CD14-positive monocyte (primary cell): ENCODE data around the gene IL17B. TPM values are rescaled to one million over a fixed set of nuclear protein-coding genes. Genes with fewer than 3 reads are reported as not detected.

Experiments used
- DNase-seq, 3 donors: peaks; one replicate each; pipeline ENCODE4 v3.0.0-alpha.2; 2011 to 2022
- H2AFZ ChIP-seq: 2 replicates; pipeline ENCODE4 v1.6.0; 2012; ENCODE audit warnings: mild to moderate bottlenecking, low read depth, low read length, inconsistent platforms; ENCODE audit not compliant: insufficient read depth, poor library complexity, severe bottlenecking
- H3K27ac ChIP-seq, 2 donors: 1 replicate in 1 of 2; 2 replicates in 1 of 2; pipeline ENCODE4 v1.5.1; 2012 to 2013; ENCODE audit warnings: low read length in 2 of 2, control low read depth in 1 of 2, inconsistent platforms in 1 of 2, low read depth in 1 of 2, mild to moderate bottlenecking in 1 of 2
- H3K27me3 ChIP-seq, 2 donors: one replicate each; pipeline versions ENCODE4 v1.6.0 to v1.6.1; 2011 to 2013; ENCODE audit warnings: low read length in 2 of 2; ENCODE audit not compliant: control insufficient read depth in 2 of 2, insufficient read depth in 2 of 2
- H3K36me3 ChIP-seq, 2 donors: replicated peaks in 1 of 2; 1 replicate in 1 of 2; 2 replicates in 1 of 2; pipeline versions ENCODE4 v1.5.1 to v1.6.1; 2012 to 2013; ENCODE audit warnings: low read length in 2 of 2, control low read depth in 1 of 2, inconsistent platforms in 1 of 2, mild to moderate bottlenecking in 1 of 2; ENCODE audit not compliant: insufficient read depth in 2 of 2, control insufficient read depth in 1 of 2
- H3K4me1 ChIP-seq, 2 donors: 1 replicate in 1 of 2; 2 replicates in 1 of 2; pipeline versions ENCODE4 v1.5.1 to v1.6.1; 2012 to 2013; ENCODE audit warnings: low read length in 2 of 2, control low read depth in 1 of 2, inconsistent platforms in 1 of 2, mild to moderate bottlenecking in 1 of 2, moderate library complexity in 1 of 2; ENCODE audit not compliant: insufficient read depth in 2 of 2, control insufficient read depth in 1 of 2
- H3K4me2 ChIP-seq: replicated peaks from 2 replicates; pipeline ENCODE3; 2012; ENCODE audit warnings: low read length, moderate library complexity, mild to moderate bottlenecking; ENCODE audit not compliant: poor library complexity, severe bottlenecking; ENCODE audit errors: extremely low read depth
- H3K4me3 ChIP-seq, 3 experiments: fragments of 200-600 bp in 1 of 3; sonication (generic) in 1 of 3; replicated peaks in 1 of 3; 1 replicate in 2 of 3; 2 replicates in 1 of 3; pipeline ENCODE4 v1.5.1; 2011 to 2013; ENCODE audit warnings: low read length in 3 of 3, mild to moderate bottlenecking in 3 of 3, control low read depth in 2 of 3, low read depth in 2 of 3, inconsistent platforms in 1 of 3, moderate library complexity in 1 of 3
- H3K79me2 ChIP-seq: 2 replicates; pipeline ENCODE4 v1.6.0; 2012; ENCODE audit warnings: mild to moderate bottlenecking, control low read depth, inconsistent platforms, low read length, moderate library complexity; ENCODE audit not compliant: insufficient read depth
- H3K9ac ChIP-seq: 2 replicates; pipeline ENCODE4 v1.6.0; 2017; ENCODE audit warnings: low read length, mild to moderate bottlenecking; ENCODE audit not compliant: insufficient read depth, poor library complexity, severe bottlenecking
- H3K9me3 ChIP-seq, 2 donors: replicated peaks in 1 of 2; 1 replicate in 1 of 2; 2 replicates in 1 of 2; pipeline versions ENCODE4 v1.5.1 to v1.6.1; 2012 to 2013; ENCODE audit warnings: low read length in 2 of 2, control low read depth in 1 of 2; ENCODE audit not compliant: control insufficient read depth in 1 of 2, insufficient read depth in 1 of 2
- H4K20me1 ChIP-seq: 2 replicates; pipeline ENCODE4 v1.6.0; 2012; ENCODE audit warnings: mild to moderate bottlenecking, low read length, control low read depth, moderate library complexity; ENCODE audit not compliant: insufficient read depth
- H3K27ac Mint-ChIP-seq, 7 donors: one replicate each; pipeline ENCODE4 v1.8.0; 2020; ENCODE audit warnings: mild to moderate bottlenecking in 7 of 7, mixed read lengths in 7 of 7, moderate library complexity in 6 of 7, inconsistent platforms in 2 of 7
- H3K27me3 Mint-ChIP-seq, 3 donors: one replicate each; pipeline ENCODE4 v1.8.0; 2021 to 2022; ENCODE audit warnings: low read depth in 3 of 3, mild to moderate bottlenecking in 3 of 3, mixed read lengths in 3 of 3, moderate library complexity in 3 of 3, inconsistent platforms in 1 of 3
- H3K36me3 Mint-ChIP-seq, 2 donors: one replicate each; pipeline ENCODE4 v1.8.0; 2020; ENCODE audit warnings: mixed read lengths in 2 of 2, inconsistent platforms in 1 of 2, mild to moderate bottlenecking in 1 of 2
- H3K4me1 Mint-ChIP-seq: one replicate; pipeline ENCODE4 v1.8.0; 2020; ENCODE audit warnings: mild to moderate bottlenecking, mixed read lengths
- H3K4me3 Mint-ChIP-seq, 2 donors: one replicate each; pipeline ENCODE4 v1.8.0; 2020; ENCODE audit warnings: mild to moderate bottlenecking in 2 of 2, mixed read lengths in 2 of 2, moderate library complexity in 1 of 2
- H3K9me3 Mint-ChIP-seq, 7 donors: one replicate each; pipeline ENCODE4 v1.8.0; 2020 to 2022; ENCODE audit warnings: mixed read lengths in 7 of 7, mild to moderate bottlenecking in 6 of 7, moderate library complexity in 6 of 7, inconsistent platforms in 2 of 7
- CTCF ChIP-seq: fragments of 200-600 bp; IDR thresholded peaks from one replicate; pipeline ENCODE4 v1.8.0; 2022; ENCODE audit warnings: antibody characterized with exemption, mild to moderate bottlenecking
- WGBS: methylation state at CpG from one replicate; pipeline ENCODE4 v1.1.5; 2013; ENCODE audit warnings: missing lambda C conversion rate; ENCODE audit not compliant: insufficient coverage; 5-methylcytosine and 5-hydroxymethylcytosine counted together
- intact Hi-C, 2 donors: fragments of 100-400 bp; cut with micrococcal nuclease; formaldehyde crosslinking; loops; one replicate each; pipeline versions ENCODE4 v1.15.0 to v1.15.1; 2023
- polyA plus RNA-seq, 3 donors: library from polyadenylated mRNA; depleted of rRNA in 1 of 3; unstranded in 2 of 3; stranded (reverse) in 1 of 3; fragments of 300-500 nt in 2 of 3; fragments of >200 nt in 1 of 3; fragmentation: Illumina TruSeq in 2 of 3; gene quantifications; 1 replicate in 2 of 3; 2 replicates in 1 of 3; pipeline ENCODE4 v1.2.3, GENCODE V29; 2012 to 2021

The IL17B gene
- polyA plus RNA-seq, 3 donors = not detected

DNA sequence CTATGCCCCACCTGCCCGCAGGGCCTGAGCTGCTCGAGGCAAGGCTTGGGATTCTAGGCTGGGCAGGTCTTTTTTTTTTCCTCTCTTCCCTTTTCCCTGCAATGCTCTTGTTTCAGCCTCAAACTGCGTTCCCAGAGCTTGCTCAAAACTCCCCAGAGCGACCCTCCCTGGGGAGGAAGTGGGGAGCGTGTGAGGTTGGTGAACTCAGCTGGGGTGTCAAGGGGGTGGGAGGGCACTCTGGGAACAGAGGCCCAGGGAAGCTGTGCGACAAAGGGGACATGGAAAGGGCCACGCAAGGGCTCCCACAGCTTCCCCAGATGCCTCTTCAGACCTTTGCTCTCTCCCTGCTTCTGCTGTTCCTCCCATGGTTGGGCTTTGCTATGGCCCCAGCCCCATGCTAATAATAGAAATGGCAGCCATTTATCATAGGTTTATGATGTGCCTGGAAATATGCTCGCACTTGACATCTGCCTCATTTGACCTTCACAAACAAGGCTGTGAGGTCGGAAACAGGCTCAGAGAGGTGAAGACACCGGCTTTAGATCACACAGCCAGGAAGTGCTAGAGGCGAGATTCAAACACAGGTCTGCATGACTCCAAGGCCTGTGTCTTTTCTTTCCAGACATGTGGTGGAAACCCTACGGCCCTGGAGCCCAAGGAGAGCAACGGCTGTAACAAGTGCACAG, 40.9 kb upstream of the IL17B start:
- H3K36me3 ChIP-seq = no peaks in the 10 kb centered on the region
- H3K9me3 ChIP-seq = no peaks in the 10 kb centered on the region
- TF ChIP-seq CTCF = no peak
- 84% methylated on average over 7 of the region's 13 CpGs for WGBS
- H3K79me2 ChIP-seq = no peaks in the 10 kb centered on the region
- H3K4me1 ChIP-seq = peaks cover 10 to 11% of the 10 kb centered on the region in 2 donors
- no peaks in the 10 kb centered on the region for H4K20me1 ChIP-seq
- DNase-seq = no peak
- H3K9ac ChIP-seq = no peak overlapping the region
- no peaks in the 10 kb centered on the region for H3K9me3 Mint-ChIP-seq
- peaks cover 30% of the 10 kb centered on the region for H3K4me1 Mint-ChIP-seq
- no peak overlapping the region for H3K27ac Mint-ChIP-seq
- no peaks in the 10 kb centered on the region for H3K27me3 ChIP-seq
- H3K4me3 Mint-ChIP-seq = no peak overlapping the region
- H3K4me3 ChIP-seq = no peak overlapping the region
- H2AFZ ChIP-seq = peak overlapping the region; percentile 12
- H3K36me3 Mint-ChIP-seq = no peaks in the 10 kb centered on the region
- peaks cover 2 to 6% (median 2%) of the 10 kb centered on the region in 3 donors for H3K27me3 Mint-ChIP-seq
- no peak overlapping the region for H3K4me2 ChIP-seq
- no peak overlapping the region for H3K27ac ChIP-seq
- intact Hi-C loops = no loop called here

GRCh38 chr5:149419532-149419858, 40.4 kb upstream of the IL17B start:
- H3K9me3 ChIP-seq = no peaks in the 10 kb centered on the region
- H2AFZ ChIP-seq = no peak overlapping the region
- H3K27ac Mint-ChIP-seq = no peak overlapping the region
- no peak for TF ChIP-seq CTCF
- peaks cover 30% of the 10 kb centered on the region for H3K4me1 Mint-ChIP-seq
- intact Hi-C loops = no loop called here
- H3K9ac ChIP-seq = no peak overlapping the region
- H3K4me1 ChIP-seq = peaks cover 10 to 11% of the 10 kb centered on the region in 2 donors
- no peaks in the 10 kb centered on the region for H3K27me3 ChIP-seq
- no peak overlapping the region for H3K4me3 ChIP-seq
- H3K4me2 ChIP-seq = no peak overlapping the region
- DNase-seq = no peak
- H3K27ac ChIP-seq = no peak overlapping the region
- no peaks in the 10 kb centered on the region for H4K20me1 ChIP-seq
- H3K4me3 Mint-ChIP-seq = no peak overlapping the region
- no peaks in the 10 kb centered on the region for H3K9me3 Mint-ChIP-seq
- 95% methylated on average over 2 of the region's 3 CpGs for WGBS
- H3K36me3 ChIP-seq = no peaks in the 10 kb centered on the region
- no peaks in the 10 kb centered on the region for H3K79me2 ChIP-seq
- peaks cover 2 to 6% (median 2%) of the 10 kb centered on the region in 3 donors for H3K27me3 Mint-ChIP-seq
- no peaks in the 10 kb centered on the region for H3K36me3 Mint-ChIP-seq
